SK-N-SH (cell line): ENCODE measurements around the gene PDE2A. TPM values are rescaled to one million over a fixed set of nuclear protein-coding genes. Genes with fewer than 3 reads are reported as not detected.

Experiments used
- CTCF ChIA-PET: fragments of 300-600, 350-600 bp; formaldehyde crosslinking; extraction: SDS; loops from one replicate; lab custom pipeline; 2021; lab: Yijun Ruan, JAX
- POLR2A ChIA-PET: fragments of 350-600 bp; sonication (Branson Sonifier 250); formaldehyde crosslinking; extraction: SDS; loops from one replicate; lab custom pipeline; 2020; ENCODE audit warnings: antibody characterized with exemption, inconsistent platforms; lab: Yijun Ruan, JAX
- DNase-seq: peaks from one replicate; pipeline ENCODE4 v3.0.0; 2012
- H2AFZ ChIP-seq: fragments of 200-600 bp; sonication (generic); 2 replicates; pipeline ENCODE4 v1.8.1; 2016; ENCODE audit warnings: antibody characterized with exemption, mild to moderate bottlenecking, low read depth
- H3F3A ChIP-seq: fragments of 200-600 bp; sonication (generic); replicated peaks from 2 replicates; pipeline ENCODE3; 2016; ENCODE audit warnings: antibody characterized with exemption, mild to moderate bottlenecking; ENCODE audit not compliant: insufficient read depth
- H3K27ac ChIP-seq, 2 experiments: fragments of 200-500 bp in 1 of 2; fragments of 200-600 bp in 1 of 2; sonication (Bioruptor generic) in 1 of 2; sonication (generic), shearing (Covaris generic) in 1 of 2; 2 replicates each; pipeline versions ENCODE4 v1.5.1 to v1.6.1; 2014 to 2016; ENCODE audit warnings: low read depth in 2 of 2, inconsistent platforms in 1 of 2, low read length in 1 of 2, mild to moderate bottlenecking in 1 of 2, mixed read lengths in 1 of 2
- H3K27me3 ChIP-seq: fragments of 200-600 bp; sonication (generic), shearing (Covaris generic); 2 replicates; pipeline ENCODE4 v1.6.1; 2016; ENCODE audit warnings: mixed run types; ENCODE audit not compliant: insufficient read depth
- H3K36me3 ChIP-seq, 2 experiments: fragments of 200-500 bp in 1 of 2; fragments of 200-600 bp in 1 of 2; sonication (Bioruptor generic) in 1 of 2; sonication (generic) in 1 of 2; replicated peaks in 1 of 2; 2 replicates each; pipeline versions ENCODE3 to v1.5.1; 2014 to 2016; ENCODE audit warnings: low read length in 1 of 2, mild to moderate bottlenecking in 1 of 2; ENCODE audit not compliant: insufficient read depth in 2 of 2, control insufficient read depth in 1 of 2
- H3K4me1 ChIP-seq, 2 experiments: fragments of 200-500 bp in 1 of 2; fragments of 200-600 bp in 1 of 2; sonication (Bioruptor generic) in 1 of 2; sonication (generic), shearing (Covaris generic) in 1 of 2; 2 replicates each; pipeline versions ENCODE4 v1.5.1 to v1.6.1; 2014 to 2016; ENCODE audit warnings: low read depth in 1 of 2, low read length in 1 of 2, mixed run types in 1 of 2; ENCODE audit not compliant: insufficient read depth in 2 of 2, control insufficient read depth in 1 of 2
- H3K4me2 ChIP-seq: fragments of 200-600 bp; sonication (generic), shearing (Covaris generic); 2 replicates; pipeline ENCODE4 v1.6.1; 2017; ENCODE audit warnings: mixed run types
- H3K4me3 ChIP-seq, 2 experiments: fragments of 200-500 bp in 1 of 2; fragments of 200-600 bp in 1 of 2; sonication (Bioruptor generic) in 1 of 2; sonication (generic), shearing (Covaris generic) in 1 of 2; 2 replicates each; pipeline versions ENCODE4 v1.5.1 to v1.8.1; 2014 to 2016; ENCODE audit warnings: low read depth in 2 of 2, inconsistent platforms in 1 of 2, low read length in 1 of 2, mild to moderate bottlenecking in 1 of 2, mixed read lengths in 1 of 2, moderate library complexity in 1 of 2
- H3K79me2 ChIP-seq: fragments of 200-600 bp; sonication (generic); 2 replicates; pipeline ENCODE4 v1.8.1; 2017; ENCODE audit warnings: mild to moderate bottlenecking; ENCODE audit not compliant: insufficient read depth
- H3K9ac ChIP-seq: fragments of 200-600 bp; sonication (generic); 2 replicates; pipeline ENCODE4 v1.6.1; 2017; ENCODE audit warnings: mixed run types
- H3K9me2 ChIP-seq: fragments of 200-600 bp; sonication (generic); 2 replicates; pipeline ENCODE4 v1.6.1; 2017; ENCODE audit warnings: mixed run types
- H3K9me3 ChIP-seq: fragments of 200-600 bp; sonication (generic); 2 replicates; pipeline ENCODE4 v1.6.1; 2017; ENCODE audit warnings: mixed run types, mild to moderate bottlenecking, moderate library complexity
- H4K20me1 ChIP-seq: fragments of 200-600 bp; sonication (generic); 2 replicates; pipeline ENCODE4 v1.6.1; 2017; ENCODE audit warnings: mild to moderate bottlenecking, mixed run types; ENCODE audit not compliant: insufficient read depth
- EZH2phosphoT487 ChIP-seq: fragments of 200-600 bp; sonication (generic); IDR thresholded peaks from 2 replicates; pipeline ENCODE4 v1.6.1; 2017; ENCODE audit warnings: low read depth, mixed run types, mild to moderate bottlenecking, antibody characterized with exemption, moderate library complexity, borderline replicate concordance
- RAD21 ChIP-seq: IDR thresholded peaks from 2 replicates; pipeline ENCODE4 v1.6.1; 2012; ENCODE audit warnings: mild to moderate bottlenecking, low read length
- RCOR1 ChIP-seq: fragments of 150-350 bp; IDR thresholded peaks from 2 replicates; pipeline ENCODE4 v1.6.1; 2017; ENCODE audit warnings: antibody characterized with exemption, low read length
- SMC3 ChIP-seq: IDR thresholded peaks from 2 replicates; pipeline ENCODE4 v1.6.1; 2012; ENCODE audit warnings: low read depth, low read length, improper control_type of control experiment
- WGBS: methylation state at CpG from one replicate; pipeline ENCODE4 v1.1.6; 2017; ENCODE audit warnings: low lambda C conversion rate; 5-methylcytosine and 5-hydroxymethylcytosine counted together
- polyA plus RNA-seq, 3 experiments: library from polyadenylated mRNA; depleted of rRNA; stranded (reverse); fragments of >200 nt; gene quantifications; 2 replicates each; pipeline ENCODE4 v1.2.3, GENCODE V29; 2012
- TF ChIP-seq, protein P1 (sequence below): fragments of 200-600 bp; sonication (generic); IDR thresholded peaks from 2 replicates; pipeline ENCODE4 v1.6.1; 2017; ENCODE audit warnings: antibody characterized with exemption, mild to moderate bottlenecking, moderate library complexity
- TF ChIP-seq, protein P2 (sequence below): IDR thresholded peaks from 2 replicates; pipeline ENCODE4 v1.4.0; 2012; ENCODE audit warnings: low read depth, borderline replicate concordance
- TF ChIP-seq, protein P3 (sequence below): IDR thresholded peaks from 2 replicates; pipeline ENCODE4 v1.4.0; 2012; ENCODE audit warnings: low read depth, borderline replicate concordance
- TF ChIP-seq, protein P4 (sequence below): fragments of 150-350 bp; IDR thresholded peaks from 2 replicates; pipeline ENCODE4 v1.6.1; 2016; ENCODE audit warnings: mild to moderate bottlenecking, low read depth, low read length

PDE2A gene
- polyA plus RNA-seq, 1 of the 3 experiments (the other 2 are of a cell fraction) = 0.43 TPM

DNA sequence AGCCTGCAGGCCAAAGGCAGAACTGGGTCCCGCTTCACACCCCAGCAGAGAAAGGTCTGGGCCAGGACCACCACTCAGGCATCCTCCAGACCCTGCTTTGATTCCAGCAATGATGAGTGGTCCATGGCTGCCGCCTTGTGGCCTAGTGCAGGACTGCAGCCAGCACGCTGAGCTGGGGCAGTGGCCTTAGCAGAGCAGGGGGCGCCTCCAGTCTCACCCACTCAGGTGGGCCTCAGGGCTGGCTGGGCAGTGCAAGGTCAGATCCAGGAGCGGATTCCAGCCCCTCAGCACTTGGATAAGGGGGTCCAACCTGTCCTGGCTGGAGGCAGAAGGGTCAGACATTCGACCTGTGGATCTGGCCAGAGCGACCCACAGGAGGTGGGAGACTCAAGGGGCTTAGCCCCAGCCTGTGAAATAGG lies 9.6 kb upstream of the PDE2A start:
- H3K9me2 ChIP-seq = no peaks in the 10 kb centered on the region
- TF ChIP-seq RAD21 (peak; percentile 88), SMC3 (peak; percentile 81), EZH2phosphoT487 (no peak), RCOR1 (no peak)
- TF ChIP-seq, protein P1, sequence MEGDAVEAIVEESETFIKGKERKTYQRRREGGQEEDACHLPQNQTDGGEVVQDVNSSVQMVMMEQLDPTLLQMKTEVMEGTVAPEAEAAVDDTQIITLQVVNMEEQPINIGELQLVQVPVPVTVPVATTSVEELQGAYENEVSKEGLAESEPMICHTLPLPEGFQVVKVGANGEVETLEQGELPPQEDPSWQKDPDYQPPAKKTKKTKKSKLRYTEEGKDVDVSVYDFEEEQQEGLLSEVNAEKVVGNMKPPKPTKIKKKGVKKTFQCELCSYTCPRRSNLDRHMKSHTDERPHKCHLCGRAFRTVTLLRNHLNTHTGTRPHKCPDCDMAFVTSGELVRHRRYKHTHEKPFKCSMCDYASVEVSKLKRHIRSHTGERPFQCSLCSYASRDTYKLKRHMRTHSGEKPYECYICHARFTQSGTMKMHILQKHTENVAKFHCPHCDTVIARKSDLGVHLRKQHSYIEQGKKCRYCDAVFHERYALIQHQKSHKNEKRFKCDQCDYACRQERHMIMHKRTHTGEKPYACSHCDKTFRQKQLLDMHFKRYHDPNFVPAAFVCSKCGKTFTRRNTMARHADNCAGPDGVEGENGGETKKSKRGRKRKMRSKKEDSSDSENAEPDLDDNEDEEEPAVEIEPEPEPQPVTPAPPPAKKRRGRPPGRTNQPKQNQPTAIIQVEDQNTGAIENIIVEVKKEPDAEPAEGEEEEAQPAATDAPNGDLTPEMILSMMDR = peak; percentile 86
- TF ChIP-seq, protein P2, sequence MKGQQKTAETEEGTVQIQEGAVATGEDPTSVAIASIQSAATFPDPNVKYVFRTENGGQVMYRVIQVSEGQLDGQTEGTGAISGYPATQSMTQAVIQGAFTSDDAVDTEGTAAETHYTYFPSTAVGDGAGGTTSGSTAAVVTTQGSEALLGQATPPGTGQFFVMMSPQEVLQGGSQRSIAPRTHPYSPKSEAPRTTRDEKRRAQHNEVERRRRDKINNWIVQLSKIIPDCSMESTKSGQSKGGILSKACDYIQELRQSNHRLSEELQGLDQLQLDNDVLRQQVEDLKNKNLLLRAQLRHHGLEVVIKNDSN = no peak
- peak; percentile 91 for DNase-seq
- H4K20me1 ChIP-seq = peaks cover 16% of the 10 kb centered on the region
- H3K27me3 ChIP-seq = no peaks in the 10 kb centered on the region
- no peak overlapping the region for H3K9ac ChIP-seq
- H2AFZ ChIP-seq = no peak overlapping the region
- no peaks in the 10 kb centered on the region for H3K9me3 ChIP-seq
- no peak overlapping the region for H3K4me2 ChIP-seq
- ChIA-PET POLR2A (interaction anchor here (0.6 to 1.9 kb wide), 6 partner anchors 26 to 1809 kb away, joined by 3 to 5 read pairs (median 3); no protein-coding TSS in a partner anchor), CTCF (interaction anchor here (0.5 to 12.2 kb wide), 59 partner anchors 9 to 1713 kb away, joined by 3 to 207 read pairs (median 6); partner anchors contain the start of gene PDE2A)
- no peaks in the 10 kb centered on the region for H3K79me2 ChIP-seq
- H3K4me1 ChIP-seq = peaks cover 0 to 20% of the 10 kb centered on the region in 2 experiments; a peak in 1 of 4 replicates
- 39% methylated on average over 3 of the region's 7 CpGs for WGBS
- no peak overlapping the region for H3K27ac ChIP-seq
- H3K4me3 ChIP-seq = peak overlapping the region in 1 of 2 experiments; percentile 40; a peak in 1 of 4 replicates
- peaks cover 0 to 23% of the 10 kb centered on the region in 2 experiments for H3K36me3 ChIP-seq
- H3F3A ChIP-seq = no peaks in the 10 kb centered on the region

DNA sequence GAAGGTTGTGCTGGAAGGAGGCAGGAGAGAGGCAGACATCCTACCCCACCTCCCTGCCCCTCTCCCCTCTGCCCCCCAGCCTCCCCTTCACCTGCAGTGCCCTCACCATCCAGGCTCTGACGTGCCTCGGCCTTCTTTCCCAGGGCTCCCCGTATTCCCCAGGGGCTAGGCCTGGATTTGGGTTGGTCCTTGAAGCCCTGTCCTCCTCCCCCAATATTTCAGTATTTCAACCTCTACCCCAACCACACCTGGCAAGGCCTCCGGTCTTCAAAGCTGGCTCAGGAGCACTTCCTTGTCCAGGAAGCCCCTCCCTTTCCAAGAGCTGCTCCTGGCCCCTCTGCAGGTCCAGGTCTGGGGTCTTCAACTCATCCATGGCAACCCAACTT lies 8.6 kb upstream of the PDE2A start:
- POLR2A ChIA-PET = interaction anchor here (1.0 to 1.9 kb wide), 2 partner anchors 9 to 84 kb away, joined by 3 to 4 read pairs; partner anchors contain the start of gene PDE2A
- Histone ChIP-seq H2AFZ (no peak overlapping the region), H3K9ac (no peak overlapping the region), H3K27ac (no peak overlapping the region), H3K4me3 (no peak overlapping the region), H3K36me3 (peaks cover 0 to 20% of the 10 kb centered on the region in 2 experiments), H3K4me2 (no peak overlapping the region), H3K9me3 (no peaks in the 10 kb centered on the region), H3K4me1 (peaks cover 0 to 20% of the 10 kb centered on the region in 2 experiments; a peak in 1 of 4 replicates), H3K27me3 (no peaks in the 10 kb centered on the region), H3K79me2 (no peaks in the 10 kb centered on the region), H3K9me2 (no peaks in the 10 kb centered on the region), H4K20me1 (peaks cover 16% of the 10 kb centered on the region), H3F3A (no peaks in the 10 kb centered on the region)
- no peak for DNase-seq
- TF ChIP-seq RCOR1 = no peak
- TF ChIP-seq, protein P3, sequence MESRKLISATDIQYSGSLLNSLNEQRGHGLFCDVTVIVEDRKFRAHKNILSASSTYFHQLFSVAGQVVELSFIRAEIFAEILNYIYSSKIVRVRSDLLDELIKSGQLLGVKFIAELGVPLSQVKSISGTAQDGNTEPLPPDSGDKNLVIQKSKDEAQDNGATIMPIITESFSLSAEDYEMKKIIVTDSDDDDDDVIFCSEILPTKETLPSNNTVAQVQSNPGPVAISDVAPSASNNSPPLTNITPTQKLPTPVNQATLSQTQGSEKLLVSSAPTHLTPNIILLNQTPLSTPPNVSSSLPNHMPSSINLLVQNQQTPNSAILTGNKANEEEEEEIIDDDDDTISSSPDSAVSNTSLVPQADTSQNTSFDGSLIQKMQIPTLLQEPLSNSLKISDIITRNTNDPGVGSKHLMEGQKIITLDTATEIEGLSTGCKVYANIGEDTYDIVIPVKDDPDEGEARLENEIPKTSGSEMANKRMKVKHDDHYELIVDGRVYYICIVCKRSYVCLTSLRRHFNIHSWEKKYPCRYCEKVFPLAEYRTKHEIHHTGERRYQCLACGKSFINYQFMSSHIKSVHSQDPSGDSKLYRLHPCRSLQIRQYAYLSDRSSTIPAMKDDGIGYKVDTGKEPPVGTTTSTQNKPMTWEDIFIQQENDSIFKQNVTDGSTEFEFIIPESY = no peak
- TF ChIP-seq, protein P4, sequence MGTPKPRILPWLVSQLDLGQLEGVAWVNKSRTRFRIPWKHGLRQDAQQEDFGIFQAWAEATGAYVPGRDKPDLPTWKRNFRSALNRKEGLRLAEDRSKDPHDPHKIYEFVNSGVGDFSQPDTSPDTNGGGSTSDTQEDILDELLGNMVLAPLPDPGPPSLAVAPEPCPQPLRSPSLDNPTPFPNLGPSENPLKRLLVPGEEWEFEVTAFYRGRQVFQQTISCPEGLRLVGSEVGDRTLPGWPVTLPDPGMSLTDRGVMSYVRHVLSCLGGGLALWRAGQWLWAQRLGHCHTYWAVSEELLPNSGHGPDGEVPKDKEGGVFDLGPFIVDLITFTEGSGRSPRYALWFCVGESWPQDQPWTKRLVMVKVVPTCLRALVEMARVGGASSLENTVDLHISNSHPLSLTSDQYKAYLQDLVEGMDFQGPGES = no peak
- 98% methylated on average over 4 of the region's 4 CpGs for WGBS
- CTCF ChIA-PET = interaction anchor here (0.6 to 12.2 kb wide), 29 partner anchors 9 to 220 kb away, joined by 3 to 207 read pairs (median 14); partner anchors contain the start of gene PDE2A
